Neural cell (in vitro differentiated cells): Measurements from ENCODE around the gene USP40. TPM values are rescaled to one million over a fixed set of nuclear protein-coding genes. Genes with fewer than 3 reads are reported as not detected.

ENCODE experiments used
- H2AFZ ChIP-seq: fragments of 200-600, 300-800 bp; sonication (generic), shearing (Covaris generic); 2 replicates; pipeline ENCODE4 v1.6.0; 2014; ENCODE audit warnings: low read depth, mild to moderate bottlenecking, antibody characterized with exemption, low read length, moderate library complexity
- H3F3A ChIP-seq: fragments of 200-600 bp; shearing (Covaris generic); 2 replicates; pipeline ENCODE4 v1.6.1; 2016; ENCODE audit warnings: mild to moderate bottlenecking, moderate library complexity, mixed read lengths, antibody characterized with exemption, low read length; ENCODE audit not compliant: insufficient read depth, poor library complexity, severe bottlenecking
- H3K27ac ChIP-seq: fragments of 200-600, 300-800 bp; sonication (generic), shearing (Covaris generic); 2 replicates; pipeline ENCODE4 v1.5.1; 2014; ENCODE audit warnings: mild to moderate bottlenecking, low read length, moderate library complexity
- H3K27me3 ChIP-seq: fragments of 300-800, 200-600 bp; sonication (generic), shearing (Covaris generic); 2 replicates; pipeline ENCODE4 v1.6.0; 2014; ENCODE audit warnings: mild to moderate bottlenecking, low read depth, low read length, moderate library complexity; ENCODE audit not compliant: insufficient read depth
- H3K36me3 ChIP-seq: fragments of 300-800, 200-600 bp; sonication (generic), shearing (Covaris generic); 2 replicates; pipeline ENCODE4 v1.5.1; 2014; ENCODE audit warnings: mild to moderate bottlenecking, antibody characterized with exemption, low read length, moderate library complexity; ENCODE audit not compliant: insufficient read depth
- H3K4me2 ChIP-seq: fragments of 300-800, 200-600 bp; sonication (generic), shearing (Covaris generic); 2 replicates; pipeline ENCODE4 v1.6.0; 2014; ENCODE audit warnings: mild to moderate bottlenecking, low read length
- H3K4me3 ChIP-seq: fragments of 300-800, 200-600 bp; sonication (generic), shearing (Covaris generic); 2 replicates; pipeline ENCODE4 v1.5.1; 2014; ENCODE audit warnings: mild to moderate bottlenecking, low read length, moderate library complexity
- H3K79me2 ChIP-seq: fragments of 200-600 bp; shearing (Covaris generic); replicated peaks from 2 replicates; pipeline ENCODE4 v1.6.0; 2014; ENCODE audit warnings: mild to moderate bottlenecking, low read length, moderate library complexity; ENCODE audit not compliant: insufficient read depth
- H3K9ac ChIP-seq: fragments of 300-800, 200-600 bp; sonication (generic), shearing (Covaris generic); 2 replicates; pipeline ENCODE4 v1.6.1; 2016; ENCODE audit warnings: mild to moderate bottlenecking, low read length, mixed read lengths
- H3K9me2 ChIP-seq: fragments of 200-600 bp; shearing (Covaris generic); 2 replicates; pipeline ENCODE4 v1.6.1; 2016; ENCODE audit warnings: mild to moderate bottlenecking, low read length, mixed read lengths; ENCODE audit not compliant: insufficient read depth
- H3K9me3 ChIP-seq: fragments of 200-600, 300-800 bp; sonication (generic), shearing (Covaris generic); 2 replicates; pipeline ENCODE4 v1.6.1; 2016; ENCODE audit warnings: mild to moderate bottlenecking, mixed run types, low read length, moderate library complexity, mixed read lengths
- H4K20me1 ChIP-seq: fragments of 200-600 bp; shearing (Covaris generic); 2 replicates; pipeline ENCODE4 v1.6.1; 2016; ENCODE audit warnings: mild to moderate bottlenecking, mixed run types; ENCODE audit not compliant: insufficient read depth
- EP300 ChIP-seq: fragments of 450-650 bp; conservative IDR thresholded peaks from 2 replicates; pipeline ENCODE4 v1.6.1; 2014; ENCODE audit warnings: antibody characterized with exemption, mild to moderate bottlenecking, moderate library complexity; ENCODE audit not compliant: poor library complexity, severe bottlenecking
- EZH2 ChIP-seq: fragments of 200-600, 300-800 bp; shearing (Covaris generic), sonication (generic); IDR thresholded peaks from 2 replicates; pipeline ENCODE4 v1.6.1; 2014; ENCODE audit warnings: antibody characterized with exemption, low read length, borderline replicate concordance, mild to moderate bottlenecking; ENCODE audit not compliant: insufficient read depth, poor library complexity, severe bottlenecking
- MXI1 ChIP-seq: fragments of 450-650 bp; conservative IDR thresholded peaks from 2 replicates; pipeline ENCODE4 v1.6.1; 2014; ENCODE audit warnings: antibody characterized with exemption, mild to moderate bottlenecking; ENCODE audit not compliant: poor library complexity, severe bottlenecking
- POLR2AphosphoS5 ChIP-seq: IDR thresholded peaks from 2 replicates; pipeline ENCODE4 v1.6.1; 2012
- RAD21 ChIP-seq: fragments of 450-650 bp; conservative IDR thresholded peaks from 2 replicates; pipeline ENCODE4 v1.6.1; 2014; ENCODE audit warnings: antibody characterized with exemption, mild to moderate bottlenecking, moderate library complexity
- SMC3 ChIP-seq: fragments of 450-650 bp; conservative IDR thresholded peaks from 2 replicates; pipeline ENCODE4 v1.6.1; 2014; ENCODE audit warnings: antibody characterized with exemption, mild to moderate bottlenecking, moderate library complexity; ENCODE audit not compliant: poor library complexity
- TAF1 ChIP-seq: IDR thresholded peaks from 2 replicates; pipeline ENCODE4 v1.6.1; 2012; ENCODE audit warnings: low read depth
- polyA plus RNA-seq: library from polyadenylated mRNA; depleted of rRNA; stranded (reverse); fragments of >200 nt; gene quantifications from 2 replicates; pipeline ENCODE4 v1.2.3, GENCODE V29; 2014
- TF ChIP-seq, protein P1 (sequence below): fragments of 450-650 bp; IDR thresholded peaks from 2 replicates; pipeline ENCODE4 v1.5.1; 2014; ENCODE audit warnings: antibody characterized with exemption, mild to moderate bottlenecking, moderate library complexity; ENCODE audit not compliant: poor library complexity, severe bottlenecking
- TF ChIP-seq, protein P2 (sequence below): IDR thresholded peaks from 2 replicates; pipeline ENCODE4 v1.6.1; 2012; ENCODE audit warnings: borderline replicate concordance

Gene USP40
- polyA plus RNA-seq, 1 donor from 2014 or later, result 33.3 TPM

DNA sequence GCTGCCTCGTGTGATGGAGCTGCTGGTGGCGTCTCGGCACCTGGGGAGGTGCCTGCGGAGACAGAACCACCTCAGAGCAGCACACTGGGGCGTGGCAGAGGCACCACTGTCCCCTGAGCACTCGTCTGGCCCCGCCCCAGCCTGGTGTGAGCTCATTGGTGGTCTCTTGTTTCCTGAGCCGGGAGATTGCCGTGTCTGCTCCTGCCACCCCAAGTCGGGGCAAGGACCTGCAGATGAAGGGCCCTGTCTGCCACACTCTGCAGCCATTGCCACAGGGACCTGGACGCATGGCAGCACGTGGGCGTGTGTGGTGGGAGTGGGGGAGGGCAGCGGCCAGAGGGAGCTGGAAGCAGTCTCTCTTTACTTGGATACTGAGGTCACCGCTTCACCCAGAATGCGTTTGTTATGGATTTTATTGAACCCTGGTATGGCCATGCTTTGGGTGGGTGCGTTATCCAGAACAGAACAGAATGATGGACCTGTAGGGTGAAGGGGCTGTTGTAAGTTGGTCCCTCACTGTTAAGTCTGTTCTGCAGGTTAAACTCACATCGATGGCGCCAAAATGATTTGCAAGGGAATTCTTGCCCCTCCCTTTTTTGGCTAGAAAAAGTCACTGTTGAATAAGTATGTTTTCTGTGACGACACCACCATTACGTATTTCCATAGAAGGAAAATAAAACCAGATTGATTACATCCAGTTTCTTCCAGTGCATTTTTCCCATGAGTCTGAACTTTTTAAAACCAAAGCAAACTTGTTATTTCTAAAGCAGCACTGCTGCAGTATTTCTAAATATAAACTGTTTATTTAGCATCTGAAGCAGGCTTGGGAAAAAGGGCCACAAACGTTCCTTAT lies 92.0 kb downstream of the USP40 start:
- no peak overlapping the region for H3K4me3 ChIP-seq
- no peaks in the 10 kb centered on the region for H3F3A ChIP-seq
- no peaks in the 10 kb centered on the region for H3K27me3 ChIP-seq
- no peak for TF ChIP-seq TAF1
- TF ChIP-seq, protein P1, sequence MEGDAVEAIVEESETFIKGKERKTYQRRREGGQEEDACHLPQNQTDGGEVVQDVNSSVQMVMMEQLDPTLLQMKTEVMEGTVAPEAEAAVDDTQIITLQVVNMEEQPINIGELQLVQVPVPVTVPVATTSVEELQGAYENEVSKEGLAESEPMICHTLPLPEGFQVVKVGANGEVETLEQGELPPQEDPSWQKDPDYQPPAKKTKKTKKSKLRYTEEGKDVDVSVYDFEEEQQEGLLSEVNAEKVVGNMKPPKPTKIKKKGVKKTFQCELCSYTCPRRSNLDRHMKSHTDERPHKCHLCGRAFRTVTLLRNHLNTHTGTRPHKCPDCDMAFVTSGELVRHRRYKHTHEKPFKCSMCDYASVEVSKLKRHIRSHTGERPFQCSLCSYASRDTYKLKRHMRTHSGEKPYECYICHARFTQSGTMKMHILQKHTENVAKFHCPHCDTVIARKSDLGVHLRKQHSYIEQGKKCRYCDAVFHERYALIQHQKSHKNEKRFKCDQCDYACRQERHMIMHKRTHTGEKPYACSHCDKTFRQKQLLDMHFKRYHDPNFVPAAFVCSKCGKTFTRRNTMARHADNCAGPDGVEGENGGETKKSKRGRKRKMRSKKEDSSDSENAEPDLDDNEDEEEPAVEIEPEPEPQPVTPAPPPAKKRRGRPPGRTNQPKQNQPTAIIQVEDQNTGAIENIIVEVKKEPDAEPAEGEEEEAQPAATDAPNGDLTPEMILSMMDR, result no peak
- TF ChIP-seq RAD21, result no peak
- no peak for TF ChIP-seq SMC3
- TF ChIP-seq EZH2, result no peak
- TF ChIP-seq POLR2AphosphoS5, result no peak
- TF ChIP-seq MXI1, result no peak
- TF ChIP-seq, protein P2, sequence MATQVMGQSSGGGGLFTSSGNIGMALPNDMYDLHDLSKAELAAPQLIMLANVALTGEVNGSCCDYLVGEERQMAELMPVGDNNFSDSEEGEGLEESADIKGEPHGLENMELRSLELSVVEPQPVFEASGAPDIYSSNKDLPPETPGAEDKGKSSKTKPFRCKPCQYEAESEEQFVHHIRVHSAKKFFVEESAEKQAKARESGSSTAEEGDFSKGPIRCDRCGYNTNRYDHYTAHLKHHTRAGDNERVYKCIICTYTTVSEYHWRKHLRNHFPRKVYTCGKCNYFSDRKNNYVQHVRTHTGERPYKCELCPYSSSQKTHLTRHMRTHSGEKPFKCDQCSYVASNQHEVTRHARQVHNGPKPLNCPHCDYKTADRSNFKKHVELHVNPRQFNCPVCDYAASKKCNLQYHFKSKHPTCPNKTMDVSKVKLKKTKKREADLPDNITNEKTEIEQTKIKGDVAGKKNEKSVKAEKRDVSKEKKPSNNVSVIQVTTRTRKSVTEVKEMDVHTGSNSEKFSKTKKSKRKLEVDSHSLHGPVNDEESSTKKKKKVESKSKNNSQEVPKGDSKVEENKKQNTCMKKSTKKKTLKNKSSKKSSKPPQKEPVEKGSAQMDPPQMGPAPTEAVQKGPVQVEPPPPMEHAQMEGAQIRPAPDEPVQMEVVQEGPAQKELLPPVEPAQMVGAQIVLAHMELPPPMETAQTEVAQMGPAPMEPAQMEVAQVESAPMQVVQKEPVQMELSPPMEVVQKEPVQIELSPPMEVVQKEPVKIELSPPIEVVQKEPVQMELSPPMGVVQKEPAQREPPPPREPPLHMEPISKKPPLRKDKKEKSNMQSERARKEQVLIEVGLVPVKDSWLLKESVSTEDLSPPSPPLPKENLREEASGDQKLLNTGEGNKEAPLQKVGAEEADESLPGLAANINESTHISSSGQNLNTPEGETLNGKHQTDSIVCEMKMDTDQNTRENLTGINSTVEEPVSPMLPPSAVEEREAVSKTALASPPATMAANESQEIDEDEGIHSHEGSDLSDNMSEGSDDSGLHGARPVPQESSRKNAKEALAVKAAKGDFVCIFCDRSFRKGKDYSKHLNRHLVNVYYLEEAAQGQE, result no peak
- H3K4me2 ChIP-seq, result no peak overlapping the region
- H3K79me2 ChIP-seq, result no peaks in the 10 kb centered on the region
- H3K9me2 ChIP-seq, result no peaks in the 10 kb centered on the region
- H3K36me3 ChIP-seq, result no peaks in the 10 kb centered on the region
- no peak overlapping the region for H3K27ac ChIP-seq
- H4K20me1 ChIP-seq, result no peaks in the 10 kb centered on the region
- no peak overlapping the region for H2AFZ ChIP-seq
- H3K9me3 ChIP-seq, result no peaks in the 10 kb centered on the region
- H3K9ac ChIP-seq, result no peak overlapping the region

DNA sequence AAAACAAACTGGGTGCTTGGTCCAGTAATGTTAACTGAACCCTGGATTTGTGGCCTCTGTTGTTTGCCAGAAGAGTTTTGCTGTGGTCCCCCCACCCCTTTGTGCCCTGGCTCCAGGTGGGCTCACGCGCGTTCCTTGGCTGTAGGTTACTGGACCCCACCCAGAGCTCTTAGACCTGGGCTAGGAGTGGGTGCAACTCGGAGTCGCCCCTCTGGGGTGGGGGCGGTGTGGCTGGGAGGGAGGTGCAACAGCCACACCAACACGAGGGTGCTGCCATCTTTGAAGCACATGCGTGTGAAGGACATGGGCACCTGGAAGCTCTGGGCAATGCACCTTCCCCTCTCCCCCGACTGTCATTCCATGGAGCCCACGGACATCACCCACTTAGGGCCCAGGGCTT lies 92.7 kb downstream of the USP40 start:
- TF ChIP-seq RAD21 (no peak), MXI1 (no peak), SMC3 (no peak), EP300 (no peak), POLR2AphosphoS5 (no peak), EZH2 (no peak), TAF1 (no peak)
- TF ChIP-seq, protein P2, result no peak
- TF ChIP-seq, protein P1, result no peak
- H3K27ac ChIP-seq, result no peak overlapping the region

More for the DNA sequence above, 92.7 kb downstream of the USP40 start:
- no peaks in the 10 kb centered on the region for H4K20me1 ChIP-seq
- H3K27me3 ChIP-seq, result no peaks in the 10 kb centered on the region
- H3K36me3 ChIP-seq, result no peaks in the 10 kb centered on the region
- H3K4me2 ChIP-seq, result no peak overlapping the region
- H2AFZ ChIP-seq, result no peak overlapping the region
- no peaks in the 10 kb centered on the region for H3K9me3 ChIP-seq
- H3K79me2 ChIP-seq, result no peaks in the 10 kb centered on the region
- no peak overlapping the region for H3K4me3 ChIP-seq
- H3K9me2 ChIP-seq, result no peaks in the 10 kb centered on the region
- no peaks in the 10 kb centered on the region for H3F3A ChIP-seq
- H3K9ac ChIP-seq, result no peak overlapping the region
